NOMO-1 treated with dmso at 0.1 percent for 144 hours (cell line): ENCODE data around the gene AFAP1L2.
"Not testable (repeated sequence)": the region's sequence is repeated elsewhere in the genome, so short reads cannot be mapped to it uniquely, and the experiment has no call there.

Experiments
- DNase-seq: peaks from one replicate; lab custom pipeline; 2025; ENCODE audit not compliant: unreplicated experiment; lab: John Stamatoyannopoulos, UW

Gene AFAP1L2

DNA sequence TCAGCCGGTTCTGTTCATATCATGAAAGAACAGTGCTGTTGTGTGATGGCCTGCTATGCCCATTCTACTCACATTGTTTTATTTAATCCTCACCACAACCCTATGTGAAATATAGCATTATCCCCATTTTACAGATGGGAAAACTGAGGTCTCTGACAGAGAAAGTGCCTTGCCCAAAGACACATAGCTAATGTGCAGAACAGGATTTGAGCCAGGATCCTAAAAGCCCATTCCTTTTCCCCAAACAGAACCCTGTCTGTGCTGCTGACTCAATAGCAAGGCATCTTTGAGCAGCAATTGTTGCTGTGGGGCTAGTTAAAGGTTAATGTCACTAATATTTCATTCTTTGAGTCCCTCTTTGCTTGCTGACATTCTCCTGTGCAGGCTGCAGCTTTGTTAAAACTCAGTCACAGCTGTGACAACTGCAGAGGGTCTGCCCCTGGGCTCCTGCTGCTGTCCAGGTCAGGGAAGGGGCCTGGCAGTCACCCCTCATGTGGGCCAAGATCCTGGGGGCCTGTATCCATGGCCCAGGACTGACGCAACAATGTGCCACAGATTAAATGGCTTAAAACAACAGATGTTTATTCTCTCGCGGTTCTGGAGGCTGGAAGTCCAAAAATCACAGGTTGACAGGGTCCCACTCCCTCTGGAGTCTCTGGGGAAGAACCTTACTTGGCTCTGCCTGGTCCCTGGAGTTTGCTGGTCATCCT, 40.4 kb downstream of the AFAP1L2 start:
- no peak for DNase-seq

DNA sequence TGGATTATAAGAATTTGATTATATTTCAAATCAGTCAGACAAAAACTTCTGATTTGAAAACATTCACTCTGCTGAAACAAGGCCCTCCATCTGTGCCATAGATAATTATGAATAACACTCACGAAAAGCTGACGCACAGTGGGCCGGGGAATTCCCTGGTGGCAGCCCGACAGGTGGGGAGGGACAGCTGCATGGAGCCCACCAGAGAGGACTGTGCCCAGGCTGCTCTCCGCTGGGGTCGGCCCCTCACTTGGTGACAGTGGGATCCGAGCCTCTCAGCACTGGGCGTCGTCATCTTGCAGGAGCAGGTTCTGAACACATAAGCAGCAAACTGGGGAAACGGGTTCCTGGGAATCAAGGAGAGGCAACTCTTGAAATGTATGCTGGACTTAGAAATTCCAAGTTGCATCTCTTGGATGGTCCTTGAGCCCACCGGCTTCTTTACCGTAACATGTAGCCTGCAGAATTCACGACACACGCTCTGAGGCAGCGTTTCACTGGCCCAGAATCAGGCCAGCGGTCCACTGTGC, 41.4 kb downstream of the AFAP1L2 start:
- no peak for DNase-seq

DNA sequence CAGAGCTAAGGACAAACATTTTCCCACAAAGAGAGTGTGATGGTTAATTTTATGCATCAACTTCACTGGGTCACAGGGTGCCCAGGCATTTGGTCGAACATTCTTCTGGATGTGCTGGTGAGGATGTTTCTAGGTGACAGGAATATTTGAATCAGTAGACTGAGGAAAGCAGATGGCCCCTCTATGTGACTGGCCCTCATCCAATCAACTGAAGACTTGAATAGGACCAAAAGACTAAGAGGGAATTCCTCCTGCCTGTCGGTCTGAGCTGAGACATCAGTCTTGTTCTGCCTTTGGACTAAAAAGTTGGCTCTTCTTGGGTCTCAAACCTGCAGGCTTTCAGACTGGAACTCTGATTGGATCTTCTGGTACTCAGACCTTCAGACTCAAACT, 44.4 kb downstream of the AFAP1L2 start:
- DNase-seq = no peak

DNA sequence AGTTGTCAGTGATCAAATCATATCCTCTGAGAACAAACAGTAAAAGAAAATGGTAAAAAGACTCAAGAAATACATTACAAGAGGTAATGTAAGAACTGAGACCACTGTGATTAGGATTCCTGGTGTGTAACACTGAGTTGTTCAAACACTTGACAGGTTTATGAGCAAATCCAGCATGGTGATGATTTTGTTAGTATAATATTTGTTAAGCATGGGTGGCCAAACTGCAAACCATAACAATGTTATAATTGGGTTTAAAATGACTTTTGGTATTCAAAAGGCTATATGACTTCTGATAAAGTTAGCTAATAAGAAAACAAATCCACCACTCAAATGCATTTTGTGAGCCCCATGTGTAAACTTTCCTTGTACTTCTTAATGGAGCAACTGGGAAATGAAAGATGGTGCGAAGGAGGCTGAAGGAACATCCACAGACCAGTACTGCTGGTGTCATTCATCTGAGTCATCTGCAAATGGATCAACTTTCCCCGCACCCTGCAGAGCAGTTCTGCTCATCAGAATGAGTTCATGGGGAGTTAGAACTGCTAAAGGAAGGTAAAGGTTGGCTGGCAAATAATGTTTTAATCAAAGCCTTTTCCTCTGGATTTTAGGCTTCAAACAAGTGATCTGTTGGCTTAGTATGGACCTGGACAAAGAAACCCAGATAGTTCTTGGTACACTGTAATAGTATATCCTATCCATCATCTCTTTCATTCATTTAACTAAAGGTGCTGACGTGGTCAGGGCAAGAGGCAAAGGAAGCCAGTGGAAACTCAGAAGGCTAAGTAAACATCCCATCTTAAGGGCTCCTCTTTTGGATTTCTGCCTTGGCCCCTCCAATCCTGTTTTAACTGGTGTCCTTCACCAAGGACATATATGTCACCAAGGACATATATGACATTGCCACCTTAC, 45.0 kb downstream of the AFAP1L2 start:
- DNase-seq = no peak

DNA sequence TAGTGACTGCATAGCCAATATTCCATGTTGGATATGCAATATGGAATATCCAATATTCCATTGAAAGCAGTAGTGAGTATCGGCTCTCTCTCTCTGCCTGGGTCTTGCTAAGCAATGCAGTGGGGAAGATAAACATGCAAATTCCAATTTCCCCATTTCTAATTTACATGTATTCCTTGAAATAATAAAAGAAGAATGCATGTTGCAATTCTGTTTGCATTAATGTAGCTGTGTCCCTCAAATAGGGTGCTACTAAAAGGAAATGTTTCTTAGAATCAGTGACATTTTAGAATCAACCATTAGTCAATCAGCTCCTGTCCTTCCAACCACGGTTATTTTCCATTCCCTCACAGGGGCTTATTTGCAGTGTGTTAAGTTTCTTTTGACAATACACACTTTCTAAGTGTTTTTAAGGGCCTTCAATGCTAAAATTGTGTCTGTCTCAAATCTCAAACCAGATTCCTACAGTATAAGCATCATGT, 46.7 kb downstream of the AFAP1L2 start:
- no peak for DNase-seq

DNA sequence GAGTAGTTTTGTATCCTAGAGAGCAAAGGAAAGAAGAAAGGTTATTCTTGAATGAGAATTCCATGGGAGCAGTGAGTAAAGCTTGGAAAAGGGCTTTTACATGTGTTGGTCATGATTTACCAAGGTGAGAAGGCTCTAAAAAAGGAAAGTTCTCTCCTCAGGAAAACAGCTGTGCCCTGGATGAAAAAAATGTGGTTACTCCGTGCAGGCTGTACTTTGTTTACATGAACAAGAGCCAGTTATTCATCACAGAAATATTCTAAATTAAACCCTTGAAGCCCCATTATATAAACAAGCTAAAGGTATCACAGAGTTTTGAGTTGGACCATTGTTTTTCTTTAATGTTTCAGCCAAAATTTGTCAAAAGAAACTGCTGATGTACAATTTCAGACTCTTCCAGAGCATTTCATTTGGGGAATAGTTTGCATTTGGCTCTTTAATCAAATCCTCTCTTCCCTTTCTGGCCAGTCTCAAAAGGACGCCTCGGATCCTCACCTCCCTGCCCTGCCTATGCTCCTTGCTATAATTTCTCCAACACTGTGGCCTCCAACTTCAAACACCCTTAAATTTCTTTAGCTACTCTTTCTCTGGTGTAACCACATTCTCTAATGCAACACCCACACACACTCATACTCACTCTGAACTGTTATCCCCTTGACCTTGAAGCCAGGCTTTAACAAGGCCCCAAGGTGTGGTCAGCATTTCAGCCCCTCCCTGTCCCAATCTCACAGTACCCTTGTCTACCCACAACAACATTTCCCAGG, 47.4 kb downstream of the AFAP1L2 start:
- DNase-seq = no peak

DNA sequence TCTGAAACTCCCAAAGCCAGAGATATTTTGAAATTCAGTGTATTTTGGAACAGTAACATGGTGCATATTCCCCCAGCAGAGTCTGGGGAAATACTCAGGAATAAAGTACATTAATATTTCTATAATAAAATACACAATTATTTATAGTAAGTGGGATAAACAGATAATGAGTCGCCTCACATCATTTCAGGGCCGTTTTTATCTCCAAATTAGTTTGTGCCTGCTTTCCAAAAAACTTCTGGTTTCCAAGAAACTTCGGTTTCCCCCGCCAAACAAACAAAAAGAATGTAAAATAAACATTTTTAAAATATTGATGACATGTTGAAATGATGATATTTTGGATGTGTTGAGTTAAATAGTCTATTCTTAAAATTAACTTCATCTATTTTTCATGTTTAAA, 48.2 kb downstream of the AFAP1L2 start:
- no peak for DNase-seq

DNA sequence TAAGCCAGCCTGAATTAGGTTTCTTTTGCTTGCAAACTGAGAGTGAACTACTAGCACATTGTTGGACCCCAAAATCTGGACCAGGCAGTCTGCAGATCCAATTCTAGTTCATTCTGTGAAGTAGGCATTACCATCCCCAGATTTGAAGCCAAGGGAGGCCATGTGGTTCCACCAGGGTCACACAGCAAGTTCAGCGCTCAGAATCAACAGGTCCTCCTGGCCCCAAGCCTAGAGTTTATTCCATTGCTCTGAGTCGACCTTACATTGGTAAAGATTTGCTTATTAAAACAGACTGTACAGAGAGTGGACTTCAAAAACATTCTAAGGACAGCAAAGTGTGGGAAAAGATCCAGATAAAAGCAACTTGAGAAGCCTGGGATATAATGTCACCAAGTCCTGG, 50.9 kb downstream of the AFAP1L2 start:
- no peak for DNase-seq

DNA sequence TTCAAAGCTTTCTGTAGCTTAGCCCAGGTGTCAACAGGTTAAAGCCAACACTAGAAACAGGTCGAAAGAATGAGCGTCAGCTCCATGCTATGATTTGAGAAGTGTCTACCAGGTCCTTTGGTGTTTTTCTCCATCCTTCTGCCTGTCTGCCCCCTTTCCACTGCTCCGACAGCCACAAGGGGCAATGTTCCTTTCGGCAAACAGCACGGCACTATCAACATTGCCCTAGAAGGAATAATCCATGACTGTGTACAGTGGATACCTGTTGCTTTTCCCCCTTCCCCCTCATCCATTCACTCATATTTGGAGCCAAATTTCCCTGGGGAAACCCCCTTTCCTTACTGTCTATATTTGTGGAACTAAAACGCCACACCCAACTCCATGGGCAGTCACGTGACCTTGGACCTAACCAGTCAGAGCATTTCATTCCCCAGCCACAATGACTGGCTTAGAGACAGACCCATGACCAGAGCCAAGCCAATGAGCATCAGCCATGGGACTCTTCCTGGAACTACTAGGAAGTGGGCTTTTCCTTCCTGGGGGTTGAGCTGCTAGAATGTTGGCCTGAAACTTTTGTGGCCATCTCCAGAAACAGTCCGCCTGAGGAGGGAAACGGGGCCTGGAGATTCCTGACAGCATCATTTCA, 51.5 kb downstream of the AFAP1L2 start:
- no peak for DNase-seq

DNA sequence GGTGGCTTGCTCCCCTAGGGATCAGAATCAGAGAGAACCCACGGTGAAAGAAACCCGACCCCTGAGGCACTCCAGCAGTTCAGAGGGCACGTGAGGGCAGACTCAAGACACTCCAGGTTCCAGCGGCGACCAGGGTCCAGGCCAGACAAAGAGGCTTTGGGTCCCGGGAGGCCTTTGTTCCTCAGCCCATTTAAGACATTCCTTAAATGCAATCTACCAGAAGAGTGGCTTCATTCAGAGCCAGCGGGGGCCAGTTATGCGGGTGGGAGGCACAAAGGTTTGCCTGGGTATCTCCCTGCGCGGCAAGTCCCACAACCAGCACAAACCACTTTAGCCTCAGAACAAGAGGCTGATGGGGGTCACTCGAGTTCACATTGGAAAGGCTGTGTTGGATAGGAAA, 53.6 kb downstream of the AFAP1L2 start:
- DNase-seq = no peak

DNA sequence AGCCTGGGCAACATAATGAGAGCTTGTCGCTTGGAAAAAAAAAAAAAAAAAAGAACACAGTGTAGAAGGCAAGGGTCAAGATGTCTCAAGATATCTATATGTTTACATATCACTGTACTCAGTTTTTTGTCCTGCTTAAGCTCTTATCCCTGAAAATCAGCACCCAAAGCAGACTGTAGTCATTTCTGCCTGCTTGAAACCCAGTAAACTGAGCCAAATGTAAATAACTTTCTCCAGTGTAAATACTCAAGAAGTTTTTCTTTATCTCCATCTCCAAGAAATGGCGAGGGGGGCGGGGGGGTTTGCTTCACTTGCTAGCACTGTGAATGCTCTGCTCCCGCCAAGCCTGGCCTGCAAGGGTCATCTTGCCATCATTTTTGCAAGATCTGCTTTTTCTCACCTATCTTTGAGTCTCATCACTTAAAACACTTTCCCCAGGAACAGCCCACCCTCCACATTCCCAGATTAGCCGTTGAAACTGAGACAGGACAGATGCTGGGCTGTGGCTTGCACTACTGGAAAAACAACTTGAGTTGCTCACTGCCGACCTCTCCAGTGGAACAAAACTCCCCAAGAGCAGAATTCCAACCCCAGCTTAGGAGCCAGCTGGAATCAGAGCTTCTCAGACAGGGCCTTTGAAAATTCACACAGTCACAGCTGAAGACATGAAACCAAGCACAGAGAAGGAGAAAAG, 54.6 kb downstream of the AFAP1L2 start:
- DNase-seq = no peak

DNA sequence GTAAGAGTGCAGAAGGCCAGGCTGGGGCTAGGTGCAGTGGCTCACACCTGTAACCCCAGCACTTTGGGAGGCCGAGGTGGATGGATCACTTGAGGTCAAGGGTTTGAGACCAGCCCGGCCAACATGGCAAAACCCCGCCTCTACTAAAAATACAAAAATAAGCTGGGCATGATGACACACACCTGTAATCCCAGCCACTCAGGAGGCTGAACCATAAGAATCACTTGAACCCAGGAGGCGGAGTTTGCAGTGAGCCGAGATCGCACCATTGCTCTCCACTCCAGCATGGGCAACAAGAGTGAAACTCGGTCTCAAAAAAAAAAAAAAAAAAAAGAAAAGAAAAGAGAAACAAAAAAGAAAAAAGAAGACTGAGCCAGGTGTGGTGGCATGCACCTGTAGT, 55.2 kb downstream of the AFAP1L2 start:
- DNase-seq = not testable (repeated sequence)

DNA sequence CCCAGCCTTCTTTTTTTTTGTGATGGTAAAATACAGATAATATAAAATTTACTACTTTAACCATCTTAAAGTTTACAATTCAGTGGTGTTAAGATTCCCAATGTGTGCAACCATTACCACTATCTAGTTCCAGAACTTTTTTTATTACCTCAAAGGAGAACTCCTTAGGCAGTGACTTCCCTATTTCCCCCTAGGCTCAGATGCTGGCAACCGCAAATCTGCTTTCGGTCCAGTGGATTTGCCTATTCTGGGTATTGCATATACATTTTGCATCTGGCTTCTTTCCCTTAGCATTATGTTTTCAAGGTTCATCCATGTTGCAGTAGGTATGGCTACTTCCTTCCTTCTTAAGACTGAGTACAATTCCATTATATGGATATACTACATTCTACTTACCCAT, 56.5 kb downstream of the AFAP1L2 start:
- no peak for DNase-seq

DNA sequence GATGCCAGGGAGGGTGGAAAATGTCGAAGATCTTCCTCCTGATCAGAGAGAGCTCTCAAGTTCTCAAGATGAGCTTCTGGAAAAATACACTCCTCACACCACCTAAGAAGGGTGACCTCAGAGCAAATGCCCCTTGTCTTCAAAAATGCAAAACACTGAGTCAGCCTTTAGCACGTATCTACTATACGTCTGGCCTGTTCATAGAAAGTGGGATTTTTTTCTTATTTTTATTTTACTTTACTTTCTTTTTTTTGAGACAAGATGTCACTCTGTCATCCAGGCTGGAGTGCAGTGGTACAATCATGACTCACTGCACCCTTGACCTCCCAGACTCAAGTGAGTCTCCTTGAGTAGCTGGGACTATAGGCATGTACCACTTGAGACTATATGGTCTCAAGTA, 57.1 kb downstream of the AFAP1L2 start:
- DNase-seq = no peak

DNA sequence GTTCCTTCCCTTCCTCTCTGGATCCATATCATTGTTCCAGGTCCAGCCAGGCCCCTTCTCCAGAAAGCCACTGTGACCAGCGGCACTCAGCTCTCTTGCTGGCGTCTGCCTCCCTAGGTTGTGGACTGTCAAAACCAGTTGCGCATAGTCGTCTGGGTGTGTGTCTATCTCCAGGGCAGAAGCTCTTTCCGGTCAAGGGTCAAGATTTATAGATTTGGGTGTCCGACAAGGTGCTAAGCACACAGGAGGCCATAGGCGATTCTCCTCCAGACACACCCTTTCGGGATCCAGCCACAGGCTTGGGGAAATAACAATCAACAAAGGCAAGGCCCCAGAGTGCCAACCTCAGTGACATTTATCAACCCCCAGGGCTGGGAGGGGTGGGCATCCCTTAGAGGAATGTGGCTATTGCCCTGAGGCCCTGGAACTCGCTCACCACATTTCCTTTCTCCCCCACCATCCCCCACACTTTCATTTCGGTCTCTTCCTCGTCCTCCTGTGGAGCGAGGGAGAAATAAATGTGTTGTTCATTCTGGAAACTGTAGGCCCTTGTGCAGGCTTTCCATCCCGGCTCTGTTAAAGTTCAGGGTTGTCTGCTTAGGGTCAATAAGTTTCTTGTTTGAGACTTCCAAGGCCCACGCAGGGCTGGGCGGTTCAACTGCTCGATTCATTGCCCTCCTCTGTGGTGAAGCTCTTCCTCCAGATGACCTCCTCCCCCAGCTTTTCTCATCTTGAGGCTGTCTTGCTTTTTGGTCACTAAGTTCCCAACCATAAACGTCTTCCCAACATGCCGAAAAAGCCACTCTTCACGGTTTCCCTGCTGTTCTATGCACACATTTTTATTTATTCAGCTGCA, 57.9 kb downstream of the AFAP1L2 start:
- DNase-seq = no peak

DNA sequence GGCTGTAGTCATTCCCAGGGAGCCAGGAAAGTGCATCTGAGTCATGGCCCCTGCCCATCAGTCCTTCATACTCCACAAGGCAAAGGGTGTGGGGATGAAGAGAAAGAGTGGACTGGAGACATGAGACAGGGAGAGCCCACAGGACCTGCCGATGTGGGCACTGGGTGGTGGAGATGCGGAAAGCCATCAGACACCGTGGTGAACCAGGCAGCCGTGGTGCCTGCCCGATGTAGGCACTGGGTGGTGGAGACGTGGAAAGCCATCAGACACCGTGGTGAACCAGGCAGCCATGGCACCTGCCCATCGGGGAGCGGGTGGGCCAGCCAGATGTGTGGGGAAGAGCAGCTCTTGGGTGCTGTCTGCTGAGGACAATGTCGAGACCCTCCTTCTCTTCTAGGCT, 58.6 kb downstream of the AFAP1L2 start:
- DNase-seq = no peak

DNA sequence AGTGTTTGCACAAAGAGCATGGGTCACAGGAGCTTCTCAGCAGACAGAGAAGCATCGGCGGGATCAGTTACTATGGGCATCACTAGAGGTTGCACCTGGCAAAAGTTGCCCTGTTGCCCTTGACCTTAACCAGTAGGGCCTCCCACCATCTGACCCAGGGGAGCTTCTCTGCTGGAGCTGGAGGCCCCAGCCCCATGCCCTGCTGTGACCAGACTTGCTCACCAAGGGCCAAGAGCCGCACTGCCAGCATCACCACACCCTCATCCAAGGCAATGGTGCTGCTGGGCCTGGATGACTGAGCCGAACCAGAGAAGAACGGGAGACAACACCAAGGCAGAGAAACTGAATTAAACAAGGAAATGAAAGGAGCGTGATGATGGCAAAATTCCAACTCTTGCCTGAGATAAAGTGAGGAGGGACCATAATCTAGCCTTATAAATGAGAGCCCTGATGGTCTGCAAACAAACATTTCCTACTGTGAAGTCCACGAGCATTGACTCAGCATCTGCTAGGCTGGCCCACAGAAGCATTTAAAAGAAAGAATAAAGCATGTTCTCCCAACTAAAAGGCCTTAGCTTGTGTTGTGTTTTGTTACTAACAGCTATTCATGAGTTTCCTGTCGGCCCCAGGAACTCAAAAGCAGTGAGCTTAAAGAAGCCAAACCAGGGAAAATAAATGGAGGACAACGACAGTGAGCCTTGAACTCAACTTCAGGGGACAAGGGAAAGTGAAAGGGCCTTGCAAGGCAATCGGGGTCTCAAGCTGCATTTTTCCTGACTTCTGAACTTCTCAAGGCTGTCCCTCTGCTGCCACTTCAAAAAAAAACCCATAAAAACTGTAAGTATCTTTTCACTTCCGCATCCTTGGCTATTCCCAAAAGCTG, 60.4 kb downstream of the AFAP1L2 start:
- DNase-seq = no peak

DNA sequence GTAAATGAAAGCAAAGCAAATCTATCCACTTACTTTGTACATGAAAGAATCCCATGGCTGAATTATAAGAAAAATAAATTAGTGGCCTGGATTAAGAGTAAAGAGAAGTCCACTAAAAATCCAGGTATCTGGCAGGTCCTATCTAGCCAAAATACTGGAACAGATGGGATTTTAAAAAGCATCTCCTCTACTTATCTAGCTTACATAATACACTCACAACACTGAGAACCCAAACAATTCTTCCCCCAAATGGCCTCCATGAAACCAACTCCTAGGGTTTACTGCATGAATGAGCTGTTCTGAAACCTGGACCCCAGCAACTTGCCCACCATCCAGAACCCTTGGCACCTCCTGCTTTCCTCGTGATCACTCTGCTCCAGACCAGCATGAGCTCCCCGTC, 61.3 kb downstream of the AFAP1L2 start:
- no peak for DNase-seq
